Activated naive CD4-positive, alpha-beta T cell treated with Interleukin-2 at 50 U/mL for 16 hours (primary cell): ENCODE results near the gene CREG1.
A peak's percentile ranks its signal among the peaks of the same experiment; 100 is the strongest.

Experiments
- DNase-seq: peaks from one replicate; pipeline ENCODE4 v3.0.0-alpha.2; 2020

CREG1 gene

DNA sequence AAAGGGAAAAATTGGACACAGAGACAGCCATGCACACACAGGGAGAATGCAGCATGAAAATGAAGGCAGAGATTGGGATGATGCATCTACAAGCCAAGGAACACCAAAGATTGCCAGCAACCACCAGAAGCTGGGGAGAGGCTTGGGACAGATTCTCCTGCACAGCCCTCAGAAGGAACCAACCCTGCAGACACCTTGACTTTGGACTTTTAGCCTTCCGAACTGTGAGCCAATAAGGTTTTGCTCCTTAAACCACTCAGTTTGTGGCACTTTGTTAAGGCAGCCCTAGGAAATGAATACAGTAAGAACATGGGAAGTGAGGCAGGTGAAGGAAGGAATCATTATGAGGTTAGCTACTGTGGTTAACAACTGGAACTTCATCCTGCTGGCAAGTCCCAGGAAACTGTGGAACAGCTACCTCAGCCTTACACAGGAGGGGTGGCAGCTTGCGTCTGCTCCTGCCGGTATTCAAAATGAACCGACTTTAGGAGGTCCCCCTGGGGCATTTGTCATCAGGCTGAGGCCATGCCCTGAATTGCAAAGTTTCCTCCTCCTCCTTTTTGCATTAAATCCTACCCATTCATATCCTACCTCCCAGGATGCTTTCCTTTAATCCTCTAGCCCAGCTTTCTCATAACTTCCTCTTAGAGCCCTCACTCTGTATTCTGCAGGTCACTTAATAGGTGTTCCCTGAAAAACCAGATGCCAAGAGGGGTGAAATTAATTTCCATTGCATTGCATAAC lies 50.7 kb downstream of the CREG1 start:
- DNase-seq: no peak

GRCh38 chr1:167502192-167502551 lies 51.4 kb downstream of the CREG1 start:
- DNase-seq: no peak

- peak; percentile 65 for DNase-seq
Observed at GRCh38 chr1:167501515-167502191, 51.9 kb downstream of the CREG1 start.

DNA sequence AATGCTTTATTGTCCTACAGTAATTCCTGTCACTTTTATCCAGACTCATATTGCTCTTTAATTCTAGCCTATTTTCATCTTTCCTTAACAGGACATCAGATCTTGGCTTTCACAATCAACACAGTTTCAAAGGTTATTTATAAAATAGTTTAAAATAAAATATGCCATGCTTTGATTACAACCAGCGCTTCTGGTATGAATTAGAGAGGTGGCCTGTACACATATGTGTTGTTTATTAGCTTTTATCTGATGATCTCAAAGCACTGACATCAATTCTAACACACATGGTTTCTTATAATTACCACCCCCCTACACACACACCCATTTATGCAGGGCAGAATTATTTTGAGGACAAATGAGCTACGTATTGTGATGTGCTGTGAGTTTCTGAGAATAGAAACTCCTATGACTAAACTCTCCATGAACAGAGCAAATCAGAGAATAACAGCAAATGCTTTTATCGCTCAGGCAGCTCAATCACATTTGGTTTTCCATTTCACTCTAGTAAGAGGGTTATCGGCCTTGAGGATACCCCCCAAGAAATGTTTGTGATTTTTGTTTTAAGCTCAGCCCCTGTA lies 53.2 kb downstream of the CREG1 start:
- DNase-seq: no peak

DNA sequence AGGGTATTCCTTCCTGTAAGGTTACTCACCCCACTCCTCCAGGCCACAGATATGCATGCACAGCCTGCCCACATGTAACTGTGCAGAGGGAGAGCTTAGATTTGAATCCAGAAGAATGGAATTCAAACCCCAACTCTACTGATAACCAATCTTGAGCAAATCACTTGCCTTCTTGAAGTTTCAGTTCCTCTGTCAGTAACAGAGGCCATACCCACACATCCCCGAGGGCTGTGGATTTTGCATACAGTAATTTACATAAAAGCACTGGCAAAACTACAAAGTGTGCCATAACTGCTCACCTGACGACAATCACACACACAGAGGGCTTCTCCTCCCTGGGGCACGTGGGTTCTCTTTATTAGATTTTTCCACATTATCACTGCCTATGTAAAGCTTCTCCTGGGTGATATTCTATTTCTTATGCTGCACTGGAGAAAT lies 53.9 kb downstream of the CREG1 start:
- no peak for DNase-seq

DNA sequence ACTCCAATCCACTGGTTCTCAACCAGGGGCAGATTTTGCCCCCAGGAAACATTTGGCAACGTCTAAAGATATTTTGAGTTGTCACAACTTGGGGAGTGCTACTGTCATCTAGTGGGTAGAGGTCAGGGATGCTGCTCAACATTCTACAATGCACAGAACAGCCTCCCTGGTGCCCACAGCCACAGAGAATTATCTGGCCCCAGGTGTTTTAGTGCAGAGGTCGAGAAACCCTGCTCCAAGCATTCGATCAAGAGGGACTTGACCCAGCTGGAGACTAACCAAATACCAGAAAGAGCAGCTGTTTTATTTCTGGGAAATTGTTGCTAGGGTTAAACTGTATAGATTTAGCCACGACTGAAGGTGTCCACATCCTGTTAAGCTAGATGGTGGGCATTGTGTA lies 54.5 kb downstream of the CREG1 start:
- no peak for DNase-seq

DNA sequence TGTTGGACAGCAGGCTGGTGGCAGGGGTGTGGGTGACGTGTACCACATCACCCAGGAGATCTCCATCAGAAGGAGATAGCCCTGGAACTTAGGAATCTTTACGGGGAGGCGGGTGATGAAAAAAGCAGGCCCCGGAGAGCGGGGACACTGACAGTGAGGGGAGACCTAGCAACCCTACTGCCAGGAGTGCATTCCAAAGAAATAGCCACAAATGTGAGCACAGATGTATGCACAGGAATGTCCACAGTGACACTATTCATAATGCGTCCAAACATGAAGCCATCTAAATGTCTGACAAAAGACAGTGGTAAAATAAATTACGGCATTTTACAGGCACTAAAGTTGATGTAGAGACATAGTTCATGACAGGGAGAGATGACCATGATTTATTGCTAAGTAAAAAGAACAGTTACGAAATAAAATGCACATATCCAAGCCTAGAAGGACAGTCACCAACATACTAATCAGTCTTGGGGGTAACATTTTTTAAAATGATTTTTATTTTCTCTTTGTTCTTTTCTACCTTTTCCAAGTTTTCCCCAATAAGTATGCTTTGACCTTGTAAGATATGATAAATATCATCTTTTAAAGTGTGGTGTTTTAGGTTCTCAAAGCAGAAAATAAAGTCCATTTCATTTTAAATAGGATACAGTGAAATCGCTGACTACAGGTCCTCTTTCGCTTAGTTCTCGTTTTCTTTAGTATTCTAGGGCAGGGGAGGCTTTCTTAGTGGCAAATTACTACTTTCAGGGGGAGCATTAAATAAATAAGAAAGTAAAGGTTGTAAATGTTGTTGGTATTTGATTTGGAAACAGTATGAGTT lies 56.6 kb downstream of the CREG1 start:
- no peak for DNase-seq

DNA sequence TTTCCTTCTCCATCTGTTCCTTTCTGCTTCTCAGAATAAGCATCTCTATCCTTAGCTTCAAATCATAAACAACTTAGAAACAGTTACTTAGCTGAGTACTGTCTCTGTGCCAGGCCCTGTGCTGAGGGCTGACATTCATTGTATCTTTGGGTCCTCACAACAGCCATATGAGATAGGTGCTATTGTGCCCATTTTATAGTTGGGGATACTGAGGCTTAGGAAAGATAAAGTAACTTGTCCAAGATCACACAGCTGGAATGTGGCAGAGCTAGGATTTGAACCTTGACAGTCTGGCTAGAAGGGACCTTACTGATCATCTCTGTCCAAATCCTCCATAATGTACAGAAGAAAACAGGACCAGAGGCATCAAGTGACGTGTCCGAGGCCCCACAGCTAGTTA lies 60.2 kb downstream of the CREG1 start:
- no peak for DNase-seq

- peak; percentile 45 for DNase-seq
Observed at GRCh38 chr1:167492481-167492910, 61.1 kb downstream of the CREG1 start.

DNA sequence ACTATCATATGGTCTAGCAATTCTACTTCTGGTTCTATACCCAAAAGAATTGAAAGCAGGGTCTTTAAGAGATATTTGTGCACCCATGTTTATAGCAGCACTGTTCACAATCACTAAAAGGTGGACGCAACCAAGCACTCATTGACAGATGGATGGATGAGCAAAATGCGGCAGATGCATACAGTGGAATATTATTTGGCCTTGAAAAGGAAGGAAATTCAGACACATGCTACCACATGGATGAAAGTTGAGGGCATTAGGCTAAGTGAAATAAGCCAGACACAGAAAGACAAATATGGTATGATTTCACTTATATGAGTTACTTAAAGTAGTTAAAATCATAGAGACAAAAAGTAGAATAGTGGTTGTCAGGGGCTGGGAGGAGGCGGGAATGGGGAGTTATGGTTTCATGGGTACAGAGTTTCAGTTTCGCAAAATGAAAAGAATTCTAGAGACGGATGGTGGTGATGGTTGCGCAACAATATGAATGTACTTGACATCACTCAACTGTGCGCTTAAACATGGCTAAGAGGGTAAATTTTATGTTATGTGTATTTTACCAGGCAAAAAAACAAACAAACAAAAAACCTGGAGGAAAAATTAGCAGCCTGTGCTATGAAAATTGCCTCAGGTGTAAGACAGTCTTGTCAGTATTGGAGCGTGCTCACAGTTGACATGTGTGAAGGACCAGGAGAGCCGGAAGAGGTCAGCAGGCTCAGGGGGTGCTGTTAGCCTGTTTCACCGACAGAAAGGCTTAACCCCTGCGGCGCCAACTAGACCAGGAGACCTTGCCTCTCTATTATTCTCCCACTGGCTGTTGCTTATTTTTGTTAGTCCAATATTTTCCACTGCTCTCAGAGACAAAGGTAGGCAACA lies 61.7 kb downstream of the CREG1 start:
- DNase-seq: peak; percentile 61
